ENCODE measurements around the gene C17orf50.

Gene C17orf50

GRCh38 chr17:35791681-35792350 lies 31.1 kb downstream of the C17orf50 start:
- H3K27ac ChIP-seq: no peak overlapping the region
- TF ChIP-seq CTCF (conservative IDR thresholded peaks at IDR 0.05): no peak

GRCh38 chr17:35793257-35793656 lies 32.6 kb downstream of the C17orf50 start:
- H3K27ac ChIP-seq: no peak overlapping the region
- TF ChIP-seq CTCF (conservative IDR thresholded peaks at IDR 0.05): no peak

- peak within 1 kb of the TSS; percentile 75 for H3K27ac ChIP-seq
- TF ChIP-seq CTCF (conservative IDR thresholded peaks at IDR 0.05): no peak
These were observed 34.6 kb downstream of the C17orf50 start, which contains the start of gene MMP28 for GRCh38 chr17:35795007-35795870. MMP28 (minus strand) TSS chr17:35795641; CDS start chr17:35795377, 264 bp downstream.

GRCh38 chr17:35795871-35796265 lies 35.2 kb downstream of the C17orf50 start:
- H3K27ac ChIP-seq: peak overlapping the region; percentile 75
- no peak for TF ChIP-seq CTCF (conservative IDR thresholded peaks at IDR 0.05)

- no peak for TF ChIP-seq CTCF (conservative IDR thresholded peaks at IDR 0.05)
- H3K27ac ChIP-seq: no peak overlapping the region
These were observed 36.3 kb downstream of the C17orf50 start for GRCh38 chr17:35796942-35797341.

- no peak for TF ChIP-seq CTCF (conservative IDR thresholded peaks at IDR 0.05)
- no peak overlapping the region for H3K27ac ChIP-seq
These were observed 36.7 kb downstream of the C17orf50 start for GRCh38 chr17:35797370-35797769.

GRCh38 chr17:35797918-35798317 lies 37.2 kb downstream of the C17orf50 start:
- H3K27ac ChIP-seq: no peak overlapping the region
- no peak for TF ChIP-seq CTCF (conservative IDR thresholded peaks at IDR 0.05)
